GM06990 (cell line): Measurements from ENCODE around the gene DEAF1.
A peak's percentile ranks its signal among the peaks of the same experiment; 100 is the strongest.

Experiments
- DNase-seq: peaks from one replicate; pipeline ENCODE4 v3.0.0-alpha.2; 2011; ENCODE audit not compliant: insufficient read length; ENCODE audit errors: extremely low read depth
- H3K27me3 ChIP-seq: replicated peaks from 2 replicates; pipeline ENCODE4 v1.6.0; 2011; ENCODE audit warnings: low read length; ENCODE audit not compliant: control insufficient read depth, insufficient read depth
- H3K36me3 ChIP-seq: 2 replicates; pipeline ENCODE4 v1.5.1; 2011; ENCODE audit warnings: low read length; ENCODE audit not compliant: control insufficient read depth, insufficient read depth
- H3K4me3 ChIP-seq: replicated peaks from 2 replicates; pipeline ENCODE4 v1.5.1; 2011; ENCODE audit warnings: low read depth, mild to moderate bottlenecking, control low read depth, low read length
- TF ChIP-seq, protein P1 (sequence below): IDR thresholded peaks from 2 replicates; pipeline ENCODE4 v1.5.1; 2011; ENCODE audit warnings: low read length, control low read depth, mild to moderate bottlenecking, inconsistent platforms; ENCODE audit not compliant: insufficient read depth, poor library complexity, severe bottlenecking

Gene DEAF1

DNA sequence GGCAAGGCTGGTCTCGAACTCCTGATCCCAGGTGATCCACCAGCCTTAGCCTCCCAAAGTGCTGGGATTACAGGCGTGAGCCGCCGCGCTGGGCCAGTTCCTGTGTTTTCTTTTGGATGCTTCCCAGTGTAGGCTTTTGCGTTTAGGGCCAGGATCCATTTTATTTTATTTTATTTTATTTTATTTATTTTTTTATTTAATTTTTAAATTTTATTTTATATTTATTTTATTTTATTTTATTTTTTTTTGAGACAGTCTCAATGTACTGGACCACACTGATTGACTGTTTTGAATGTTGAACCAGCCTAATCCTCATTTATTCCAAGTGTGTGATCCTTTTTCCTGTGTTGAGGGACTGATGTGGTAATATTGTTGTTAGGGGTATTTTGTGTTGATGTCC, 19.4 kb upstream of the DEAF1 start:
- TF ChIP-seq, protein P1, sequence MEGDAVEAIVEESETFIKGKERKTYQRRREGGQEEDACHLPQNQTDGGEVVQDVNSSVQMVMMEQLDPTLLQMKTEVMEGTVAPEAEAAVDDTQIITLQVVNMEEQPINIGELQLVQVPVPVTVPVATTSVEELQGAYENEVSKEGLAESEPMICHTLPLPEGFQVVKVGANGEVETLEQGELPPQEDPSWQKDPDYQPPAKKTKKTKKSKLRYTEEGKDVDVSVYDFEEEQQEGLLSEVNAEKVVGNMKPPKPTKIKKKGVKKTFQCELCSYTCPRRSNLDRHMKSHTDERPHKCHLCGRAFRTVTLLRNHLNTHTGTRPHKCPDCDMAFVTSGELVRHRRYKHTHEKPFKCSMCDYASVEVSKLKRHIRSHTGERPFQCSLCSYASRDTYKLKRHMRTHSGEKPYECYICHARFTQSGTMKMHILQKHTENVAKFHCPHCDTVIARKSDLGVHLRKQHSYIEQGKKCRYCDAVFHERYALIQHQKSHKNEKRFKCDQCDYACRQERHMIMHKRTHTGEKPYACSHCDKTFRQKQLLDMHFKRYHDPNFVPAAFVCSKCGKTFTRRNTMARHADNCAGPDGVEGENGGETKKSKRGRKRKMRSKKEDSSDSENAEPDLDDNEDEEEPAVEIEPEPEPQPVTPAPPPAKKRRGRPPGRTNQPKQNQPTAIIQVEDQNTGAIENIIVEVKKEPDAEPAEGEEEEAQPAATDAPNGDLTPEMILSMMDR: no peak
- Histone ChIP-seq H3K27me3 (no peaks in the 10 kb centered on the region), H3K4me3 (no peak overlapping the region), H3K36me3 (no peaks in the 10 kb centered on the region)
- DNase-seq: no peak

DNA sequence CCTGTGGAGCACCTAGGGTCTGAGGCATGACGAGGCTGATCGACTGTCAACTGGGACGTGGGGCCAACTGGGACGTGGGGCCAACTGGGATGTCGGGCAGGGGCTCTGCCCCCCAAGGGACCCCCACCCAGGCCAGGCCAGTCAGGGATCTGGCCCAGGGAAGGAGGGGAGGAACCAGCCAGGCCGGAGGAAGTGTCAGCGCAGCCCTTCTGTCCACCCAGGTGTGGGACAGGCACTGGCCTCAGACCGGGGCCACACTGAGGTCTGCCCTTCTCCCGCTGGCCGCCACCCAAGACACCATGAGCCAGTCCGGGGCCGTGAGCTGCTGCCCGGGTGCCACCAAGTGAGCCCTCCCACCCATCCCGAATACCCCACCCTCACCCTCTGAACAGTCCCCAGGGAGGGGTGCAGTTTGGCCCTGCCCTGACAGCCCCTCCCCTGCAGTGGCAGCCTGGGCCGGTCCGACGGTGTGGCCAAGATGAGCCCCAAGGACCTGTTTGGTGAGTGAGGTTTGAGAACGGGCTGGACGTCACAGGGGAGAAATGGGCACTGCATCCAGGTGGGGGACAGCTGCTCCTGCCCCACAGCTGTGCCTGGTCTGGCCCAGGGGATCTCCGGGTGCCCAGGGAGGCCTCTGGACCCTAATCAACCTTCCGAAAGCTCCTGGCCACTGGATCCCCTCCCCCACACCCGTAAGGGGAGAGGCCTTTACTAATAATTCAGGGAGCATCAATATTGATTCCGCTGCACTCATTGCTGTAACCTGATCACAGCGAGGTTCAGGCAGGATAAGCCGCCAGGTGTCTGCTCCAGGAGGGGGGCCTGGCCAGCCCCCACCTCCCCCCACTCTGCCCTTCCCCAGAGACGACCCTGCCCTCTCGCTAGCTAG, 14.3 kb upstream of the DEAF1 start:
- Histone ChIP-seq H3K27me3 (no peaks in the 10 kb centered on the region; the same call in 1 of the 2 replicates), H3K36me3 (no peaks in the 10 kb centered on the region), H3K4me3 (no peak overlapping the region)
- TF ChIP-seq, protein P1: no peak
- DNase-seq: no peak

DNA sequence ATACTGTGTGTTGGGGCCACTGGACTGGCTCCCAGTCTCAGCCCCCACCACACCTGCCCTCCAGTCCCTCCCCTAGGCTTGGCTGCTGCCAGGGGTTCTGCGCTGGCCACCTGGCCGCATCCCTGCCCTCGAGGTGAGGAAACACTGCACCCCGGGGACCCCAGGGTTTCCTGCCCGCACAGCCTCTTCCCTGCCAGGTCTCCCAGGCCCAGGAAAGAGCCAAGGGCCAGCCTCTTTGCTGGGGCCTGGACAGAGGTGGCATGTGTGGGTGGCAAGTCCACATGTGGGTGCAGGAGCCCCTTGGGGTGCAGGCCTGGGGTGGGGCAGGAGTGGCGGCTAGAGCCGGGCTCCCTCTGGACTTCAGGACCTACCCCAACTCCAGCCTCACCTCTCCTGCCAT, 13.5 kb upstream of the DEAF1 start:
- TF ChIP-seq, protein P1: no peak
- DNase-seq: no peak

DNA sequence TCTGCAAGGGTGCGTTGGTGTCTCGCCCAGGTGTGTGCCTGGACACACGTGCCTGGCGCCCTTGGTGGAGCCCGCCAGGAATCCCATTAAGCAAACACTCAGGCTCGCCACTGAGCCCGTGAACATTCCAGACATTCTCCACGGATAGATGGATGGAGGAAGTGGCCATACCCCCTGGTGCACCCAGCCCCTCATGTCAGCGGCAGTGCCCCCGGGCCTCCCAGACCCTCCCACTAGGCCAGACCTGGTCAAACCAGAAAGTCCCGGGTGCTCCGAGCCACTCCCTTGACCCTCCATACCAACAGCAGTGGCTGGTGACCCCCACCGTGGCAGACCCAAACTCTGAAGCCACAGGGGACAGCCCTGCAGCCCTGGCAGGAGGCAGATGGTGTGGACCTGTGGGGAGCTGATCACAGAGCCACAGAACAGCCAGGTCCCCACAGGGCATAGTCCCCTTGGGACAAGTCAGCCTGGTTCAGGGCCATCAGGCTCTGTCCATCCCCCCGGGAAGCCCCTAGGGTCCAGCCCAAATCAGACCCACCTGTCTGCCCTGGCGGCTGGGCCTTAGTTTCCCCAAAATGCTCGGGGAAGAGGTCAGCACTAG, 12.9 kb upstream of the DEAF1 start:
- Histone ChIP-seq H3K36me3 (peaks cover 3% of the 10 kb centered on the region; the same call in 1 of the 2 replicates), H3K4me3 (no peak overlapping the region), H3K27me3 (no peaks in the 10 kb centered on the region; the same call in 1 of the 2 replicates)
- no peak for DNase-seq
- TF ChIP-seq, protein P1: no peak

More for the DNA sequence above, 13.5 kb upstream of the DEAF1 start:
- Histone ChIP-seq H3K27me3 (no peaks in the 10 kb centered on the region; the same call in 1 of the 2 replicates), H3K36me3 (no peaks in the 10 kb centered on the region), H3K4me3 (no peak overlapping the region)

DNA sequence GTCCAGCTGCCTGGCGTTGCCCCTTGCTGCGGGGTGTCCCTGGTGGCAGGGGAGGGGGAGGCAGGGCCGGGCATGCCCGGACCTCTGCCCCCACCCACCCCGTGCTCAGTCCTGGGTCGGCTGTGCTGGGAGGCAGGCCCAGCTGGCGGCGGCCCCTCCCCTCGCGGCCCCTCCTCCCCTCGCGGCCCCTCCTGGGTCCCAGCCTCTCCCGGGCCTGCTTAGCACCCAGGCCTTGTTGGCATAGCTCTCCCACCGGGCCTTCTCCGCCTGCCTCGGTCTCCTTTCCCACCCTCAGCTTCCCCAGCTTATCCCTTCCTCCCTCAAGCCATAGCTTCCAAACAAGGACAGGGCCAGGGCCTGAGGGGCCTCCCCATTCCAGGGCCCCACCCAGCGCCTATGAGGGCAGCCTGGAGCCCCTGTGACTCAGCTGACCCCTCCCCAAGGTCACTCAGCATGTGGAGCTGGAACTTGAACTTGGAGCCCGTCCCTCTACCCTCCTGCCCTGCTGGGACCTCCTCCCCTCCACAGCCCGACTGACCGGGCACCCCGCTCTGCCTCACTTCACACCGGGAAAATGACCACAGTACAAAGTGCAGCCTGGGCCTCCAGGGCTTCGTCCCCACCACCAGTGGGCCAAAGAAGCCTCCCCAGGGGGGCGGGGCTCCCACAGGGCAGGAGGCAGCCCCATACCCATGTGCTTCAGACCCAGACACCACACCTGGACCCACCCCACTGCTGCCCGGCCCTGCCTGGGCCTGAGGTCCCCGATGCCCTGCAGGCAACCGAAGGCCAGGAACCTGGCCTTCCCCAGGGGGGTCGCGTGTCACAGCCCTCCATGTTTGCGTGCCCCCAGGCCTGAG, 12.2 kb upstream of the DEAF1 start:
- no peaks in the 10 kb centered on the region; the same call in 1 of the 2 replicates for H3K27me3 ChIP-seq
- H3K36me3 ChIP-seq: peaks cover 3% of the 10 kb centered on the region; the same call in 1 of the 2 replicates
- no peak for DNase-seq
- H3K4me3 ChIP-seq: peak overlapping the region; percentile 56
- TF ChIP-seq, protein P1: no peak
